Ascending aorta (tissue), 2 donors: ENCODE measurements around the gene OR10P1. TPM values are rescaled to one million over a fixed set of nuclear protein-coding genes. Genes with fewer than 3 reads are reported as not detected.

Experiments used
- DNase-seq, 2 donors: peaks; one replicate each; pipeline ENCODE4 v3.0.0-alpha.2; 2019; ENCODE audit warnings: low spot score in 2 of 2
- H3K27ac ChIP-seq, 2 donors: fragments of 200-600 bp; sonication (generic); one replicate each; pipeline ENCODE4 v1.5.1; 2016 to 2017; ENCODE audit warnings: mild to moderate bottlenecking in 1 of 2
- H3K27me3 ChIP-seq: fragments of 200-600 bp; sonication (generic); one replicate; pipeline ENCODE4 v1.5.1; 2017
- H3K36me3 ChIP-seq, 2 donors: fragments of 200-600 bp; sonication (generic); one replicate each; pipeline ENCODE4 v1.5.1; 2016
- H3K4me1 ChIP-seq, 2 donors: fragments of 200-600 bp; sonication (generic); one replicate each; pipeline ENCODE4 v1.5.1; 2016 to 2017; ENCODE audit warnings: mild to moderate bottlenecking in 1 of 2
- H3K4me3 ChIP-seq, 2 donors: fragments of 200-600 bp; sonication (generic); one replicate each; pipeline ENCODE4 v1.5.1; 2016 to 2017; ENCODE audit warnings: mild to moderate bottlenecking in 1 of 2
- H3K9me3 ChIP-seq, 2 donors: fragments of 200-600 bp; sonication (generic); one replicate each; pipeline ENCODE4 v1.5.1; 2016
- intact Hi-C: fragments of 100-400 bp; cut with DNase I; formaldehyde crosslinking; loops from one replicate; pipeline ENCODE4 v1.15.1; 2023
- total RNA-seq: library from RNA; depleted of rRNA; stranded (reverse); fragments of >200 nt; gene quantifications from one replicate; pipeline ENCODE4 v1.1.0, GENCODE V29; 2016
- TF ChIP-seq, protein P1 (sequence below), 3 experiments: fragments of 200-600 bp in 2 of 3; fragments of 450-650 bp in 1 of 3; sonication (generic) in 2 of 3; IDR thresholded peaks; one replicate each; pipeline ENCODE4 v1.5.1; 2016 to 2019; ENCODE audit warnings: antibody characterized with exemption in 3 of 3, mild to moderate bottlenecking in 1 of 3, moderate library complexity in 1 of 3

Gene OR10P1
- total RNA-seq, 1 donor from 2014 or later, result not detected

DNA sequence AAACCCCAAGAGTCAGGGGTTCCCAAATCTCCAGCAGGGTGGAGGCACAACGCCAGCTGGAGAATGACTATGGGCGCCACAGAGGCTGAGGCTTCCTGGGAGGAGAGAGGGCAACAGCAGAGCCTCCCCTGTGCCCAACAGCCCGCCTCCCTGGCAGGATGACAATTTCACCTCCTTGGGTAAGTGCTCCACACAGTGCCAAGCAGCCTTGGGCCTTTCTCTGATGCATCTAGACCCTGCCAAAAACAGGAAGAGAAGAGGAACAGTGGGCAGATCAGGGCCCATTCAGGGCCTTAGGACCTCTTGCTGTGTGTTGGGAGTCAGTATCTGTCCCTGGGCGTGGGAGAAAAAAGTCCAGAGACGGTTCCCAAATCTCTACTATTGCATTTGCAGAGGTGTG is 5.0 kb upstream of the OR10P1 start:
- no peaks in the 10 kb centered on the region for H3K9me3 ChIP-seq
- H3K4me1 ChIP-seq, result no peaks in the 10 kb centered on the region
- H3K27me3 ChIP-seq, result no peaks in the 10 kb centered on the region
- no peak overlapping the region for H3K4me3 ChIP-seq
- H3K27ac ChIP-seq, result no peak overlapping the region
- H3K36me3 ChIP-seq, result no peaks in the 10 kb centered on the region
- DNase-seq, result no peak
- TF ChIP-seq, protein P1, sequence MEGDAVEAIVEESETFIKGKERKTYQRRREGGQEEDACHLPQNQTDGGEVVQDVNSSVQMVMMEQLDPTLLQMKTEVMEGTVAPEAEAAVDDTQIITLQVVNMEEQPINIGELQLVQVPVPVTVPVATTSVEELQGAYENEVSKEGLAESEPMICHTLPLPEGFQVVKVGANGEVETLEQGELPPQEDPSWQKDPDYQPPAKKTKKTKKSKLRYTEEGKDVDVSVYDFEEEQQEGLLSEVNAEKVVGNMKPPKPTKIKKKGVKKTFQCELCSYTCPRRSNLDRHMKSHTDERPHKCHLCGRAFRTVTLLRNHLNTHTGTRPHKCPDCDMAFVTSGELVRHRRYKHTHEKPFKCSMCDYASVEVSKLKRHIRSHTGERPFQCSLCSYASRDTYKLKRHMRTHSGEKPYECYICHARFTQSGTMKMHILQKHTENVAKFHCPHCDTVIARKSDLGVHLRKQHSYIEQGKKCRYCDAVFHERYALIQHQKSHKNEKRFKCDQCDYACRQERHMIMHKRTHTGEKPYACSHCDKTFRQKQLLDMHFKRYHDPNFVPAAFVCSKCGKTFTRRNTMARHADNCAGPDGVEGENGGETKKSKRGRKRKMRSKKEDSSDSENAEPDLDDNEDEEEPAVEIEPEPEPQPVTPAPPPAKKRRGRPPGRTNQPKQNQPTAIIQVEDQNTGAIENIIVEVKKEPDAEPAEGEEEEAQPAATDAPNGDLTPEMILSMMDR (IDR thresholded peaks at IDR 0.05), result no peak
- intact Hi-C loops, result no loop called here

DNA sequence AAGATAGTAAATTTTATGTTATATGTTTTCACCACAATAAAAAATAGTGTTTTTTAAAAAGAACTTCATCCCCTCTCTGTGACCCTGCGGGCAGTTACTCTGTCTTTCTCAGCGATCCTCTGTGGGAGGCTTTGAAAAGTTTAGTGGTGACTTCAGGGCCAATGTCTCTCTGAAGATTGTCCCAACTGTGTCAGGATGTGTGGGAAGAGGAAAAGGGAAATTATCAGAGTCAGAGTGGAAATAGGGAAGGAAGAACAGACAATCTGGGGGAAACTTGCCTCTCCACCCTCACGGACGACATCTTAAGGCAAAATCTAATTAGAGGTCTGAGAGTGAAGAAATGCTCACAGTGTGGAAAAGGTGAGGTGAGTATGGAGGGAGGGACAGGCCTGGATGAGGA is 3.5 kb upstream of the OR10P1 start:
- TF ChIP-seq, protein P1 (IDR thresholded peaks at IDR 0.05), result no peak
- intact Hi-C loops, result no loop called here

GRCh38 chr12:55636116-55636655 is 506 bp upstream of the OR10P1 start:
- TF ChIP-seq, protein P1 (IDR thresholded peaks at IDR 0.05), result no peak
- no peaks in the 10 kb centered on the region for H3K9me3 ChIP-seq
- DNase-seq, result no peak
- H3K4me3 ChIP-seq, result no peak overlapping the region
- H3K27ac ChIP-seq, result no peak overlapping the region
- no peaks in the 10 kb centered on the region for H3K36me3 ChIP-seq
- intact Hi-C loops, result no loop called here
- H3K27me3 ChIP-seq, result no peaks in the 10 kb centered on the region
- H3K4me1 ChIP-seq, result no peaks in the 10 kb centered on the region

More for the DNA sequence above, 3.5 kb upstream of the OR10P1 start:
- no peaks in the 10 kb centered on the region for H3K36me3 ChIP-seq
- no peaks in the 10 kb centered on the region for H3K27me3 ChIP-seq
- no peaks in the 10 kb centered on the region for H3K9me3 ChIP-seq
- H3K4me3 ChIP-seq, result no peak overlapping the region
- no peak for DNase-seq
- no peaks in the 10 kb centered on the region for H3K4me1 ChIP-seq
- H3K27ac ChIP-seq, result no peak overlapping the region

- Histone ChIP-seq H3K4me1 (no peaks in the 10 kb centered on the region), H3K9me3 (no peaks in the 10 kb centered on the region), H3K27me3 (no peaks in the 10 kb centered on the region), H3K27ac (no peak overlapping the region), H3K4me3 (no peak overlapping the region), H3K36me3 (no peaks in the 10 kb centered on the region)
- TF ChIP-seq, protein P1 (IDR thresholded peaks at IDR 0.05), result no peak
- intact Hi-C loops, result no loop called here
- DNase-seq, result no peak
These were observed 775 bp downstream of the OR10P1 start for GRCh38 chr12:55637467-55637866.

DNA sequence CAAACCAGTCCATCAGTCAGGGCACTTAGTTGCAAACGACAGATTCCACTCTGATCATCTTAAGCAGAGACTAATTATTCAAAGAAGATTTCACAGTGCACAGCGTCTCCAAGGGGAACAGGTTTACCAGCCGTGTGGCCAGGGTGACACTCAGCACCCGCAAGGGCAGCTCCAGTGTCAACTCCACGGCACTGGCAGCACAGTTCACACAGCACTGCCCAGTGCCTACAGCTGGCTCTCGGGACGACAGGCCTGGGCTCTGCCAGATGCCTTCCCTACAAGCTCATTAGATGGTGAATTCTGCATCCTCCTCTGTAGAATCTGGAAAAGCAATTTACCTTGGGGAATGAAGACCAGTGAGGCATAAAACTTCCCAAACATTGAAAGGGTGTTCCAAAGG is 4.9 kb downstream of the OR10P1 start:
- intact Hi-C loops, result no loop called here
- H3K27me3 ChIP-seq, result no peaks in the 10 kb centered on the region

More for the DNA sequence above, 4.9 kb downstream of the OR10P1 start:
- H3K36me3 ChIP-seq, result no peaks in the 10 kb centered on the region
- TF ChIP-seq, protein P1 (IDR thresholded peaks at IDR 0.05), result no peak
- no peak for DNase-seq
- no peak overlapping the region for H3K27ac ChIP-seq
- H3K9me3 ChIP-seq, result no peaks in the 10 kb centered on the region
- peaks cover 0 to 3% of the 10 kb centered on the region in 2 donors for H3K4me1 ChIP-seq
- no peak overlapping the region for H3K4me3 ChIP-seq
